Lower leg skin (tissue), 4 donors: ENCODE measurements around the gene NUDT1. TPM values are rescaled to one million over a fixed set of nuclear protein-coding genes. Genes with fewer than 3 reads are reported as not detected.
A peak's percentile ranks its signal among the peaks of the same experiment; 100 is the strongest.

Experiments
- DNase-seq, 2 donors: peaks; one replicate each; pipeline ENCODE4 v3.0.0-alpha.2; 2019; ENCODE audit warnings: low spot score in 2 of 2
- H3K4me3 ChIP-seq: fragments of 200-600 bp; sonication (generic); 2 replicates; pipeline ENCODE4 v1.5.1; 2017; ENCODE audit warnings: mild to moderate bottlenecking, low read depth; ENCODE audit not compliant: poor library complexity, severe bottlenecking
- CTCF ChIP-seq, 3 donors: fragments of 450-650 bp; IDR thresholded peaks; one replicate each; pipeline ENCODE4 v1.5.1; 2016; ENCODE audit warnings: antibody characterized with exemption in 3 of 3, mild to moderate bottlenecking in 3 of 3, moderate library complexity in 2 of 3
- POLR2A ChIP-seq, 2 donors: fragments of 450-650 bp; IDR thresholded peaks; one replicate each; pipeline ENCODE4 v1.6.1; 2016 to 2017; ENCODE audit warnings: antibody characterized with exemption in 2 of 2, mild to moderate bottlenecking in 1 of 2, moderate library complexity in 1 of 2
- WGBS, 2 donors: methylation state at CpG; one replicate each; pipeline ENCODE4 v1.1.5; 2018; 5-methylcytosine and 5-hydroxymethylcytosine counted together
- intact Hi-C: fragments of 100-400 bp; cut with DNase I; formaldehyde crosslinking; loops from one replicate; pipeline ENCODE4 v1.15.0; 2023; ENCODE audit warnings: low total_unique reads
- total RNA-seq, 4 donors: library from RNA; depleted of rRNA; stranded (reverse); fragments of >200 nt; gene quantifications; one replicate each; pipeline ENCODE4 v1.1.0, GENCODE V29; 2016

NUDT1 gene
- 10 to 100 TPM; 33.2 to 43.1 (median 35.8) TPM for total RNA-seq

GRCh38 chr7:2241580-2242540, at the start of gene NUDT1, which contains the start of gene MRM2:
Gene NUDT1, plus strand, starts transcription at chr7:2242226. Its CDS starts 2,349 bp downstream, at chr7:2244575.
Gene MRM2, minus strand, starts transcription at chr7:2242205. Its CDS starts 36 bp downstream, at chr7:2242169.
- intact Hi-C loops = no loop called here
- peak; percentile 66 to 94 for DNase-seq
- TF ChIP-seq POLR2A (IDR thresholded peaks at IDR 0.05) (no peak), CTCF (IDR thresholded peaks at IDR 0.05) (no peak)
- 1 to 2% methylated on average over 28 to 68 of the region's 81 CpGs for WGBS, 2 donors
- peak within 1 kb of the TSS; percentile 76 for H3K4me3 ChIP-seq

GRCh38 chr7:2192831-2193534, 49.0 kb upstream of the NUDT1 start:
- 81% methylated on average over 18 of the region's 18 CpGs for WGBS, 2 donors
- TF ChIP-seq CTCF (IDR thresholded peaks at IDR 0.05) (no peak), POLR2A (IDR thresholded peaks at IDR 0.05) (no peak)
- intact Hi-C loops = no loop called here
- peak in 1 of 2 donors; percentile 82 for DNase-seq
- no peak overlapping the region for H3K4me3 ChIP-seq

GRCh38 chr7:2193575-2194305, 48.3 kb upstream of the NUDT1 start:
- H3K4me3 ChIP-seq = no peak overlapping the region
- intact Hi-C loops = no loop called here
- no peak for TF ChIP-seq POLR2A (IDR thresholded peaks at IDR 0.05)
- TF ChIP-seq CTCF (IDR thresholded peaks at IDR 0.05) = no peak
- DNase-seq = peak in 1 of 2 donors; percentile 71
- WGBS, 2 donors = 93 to 94% methylated on average over 19 of the region's 19 CpGs

GRCh38 chr7:2195400-2196246, 46.4 kb upstream of the NUDT1 start:
- 57 to 59% methylated on average over 11 to 13 of the region's 13 CpGs for whole genome bisulfite sequencing, 2 donors
- intact Hi-C loops = no loop called here

More at GRCh38 chr7:2195400-2196246, 46.4 kb upstream of the NUDT1 start:
- no peak for TF ChIP-seq CTCF (IDR thresholded peaks at IDR 0.05)
- TF ChIP-seq POLR2A (IDR thresholded peaks at IDR 0.05) = no peak
- DNase-seq = peak; percentile 37 to 87
- no peak overlapping the region for H3K4me3 ChIP-seq
